Stimulated activated CD8-positive, alpha-beta memory T cell treated with anti-CD3 and anti-CD28 coated beads, Interleukin-7, amount 100 ng/mL, for 4 hours (primary cell): ENCODE data around the gene SARS1.
"Not testable (repeated sequence)": the region's sequence is repeated elsewhere in the genome, so short reads cannot be mapped to it uniquely, and the experiment has no call there.

Experiments used
- DNase-seq, 2 donors: peaks; one replicate each; pipeline ENCODE4 v3.0.0-alpha.2; 2020; ENCODE audit warnings: low read depth in 2 of 2

The SARS1 gene, protein sequence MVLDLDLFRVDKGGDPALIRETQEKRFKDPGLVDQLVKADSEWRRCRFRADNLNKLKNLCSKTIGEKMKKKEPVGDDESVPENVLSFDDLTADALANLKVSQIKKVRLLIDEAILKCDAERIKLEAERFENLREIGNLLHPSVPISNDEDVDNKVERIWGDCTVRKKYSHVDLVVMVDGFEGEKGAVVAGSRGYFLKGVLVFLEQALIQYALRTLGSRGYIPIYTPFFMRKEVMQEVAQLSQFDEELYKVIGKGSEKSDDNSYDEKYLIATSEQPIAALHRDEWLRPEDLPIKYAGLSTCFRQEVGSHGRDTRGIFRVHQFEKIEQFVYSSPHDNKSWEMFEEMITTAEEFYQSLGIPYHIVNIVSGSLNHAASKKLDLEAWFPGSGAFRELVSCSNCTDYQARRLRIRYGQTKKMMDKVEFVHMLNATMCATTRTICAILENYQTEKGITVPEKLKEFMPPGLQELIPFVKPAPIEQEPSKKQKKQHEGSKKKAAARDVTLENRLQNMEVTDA

DNA sequence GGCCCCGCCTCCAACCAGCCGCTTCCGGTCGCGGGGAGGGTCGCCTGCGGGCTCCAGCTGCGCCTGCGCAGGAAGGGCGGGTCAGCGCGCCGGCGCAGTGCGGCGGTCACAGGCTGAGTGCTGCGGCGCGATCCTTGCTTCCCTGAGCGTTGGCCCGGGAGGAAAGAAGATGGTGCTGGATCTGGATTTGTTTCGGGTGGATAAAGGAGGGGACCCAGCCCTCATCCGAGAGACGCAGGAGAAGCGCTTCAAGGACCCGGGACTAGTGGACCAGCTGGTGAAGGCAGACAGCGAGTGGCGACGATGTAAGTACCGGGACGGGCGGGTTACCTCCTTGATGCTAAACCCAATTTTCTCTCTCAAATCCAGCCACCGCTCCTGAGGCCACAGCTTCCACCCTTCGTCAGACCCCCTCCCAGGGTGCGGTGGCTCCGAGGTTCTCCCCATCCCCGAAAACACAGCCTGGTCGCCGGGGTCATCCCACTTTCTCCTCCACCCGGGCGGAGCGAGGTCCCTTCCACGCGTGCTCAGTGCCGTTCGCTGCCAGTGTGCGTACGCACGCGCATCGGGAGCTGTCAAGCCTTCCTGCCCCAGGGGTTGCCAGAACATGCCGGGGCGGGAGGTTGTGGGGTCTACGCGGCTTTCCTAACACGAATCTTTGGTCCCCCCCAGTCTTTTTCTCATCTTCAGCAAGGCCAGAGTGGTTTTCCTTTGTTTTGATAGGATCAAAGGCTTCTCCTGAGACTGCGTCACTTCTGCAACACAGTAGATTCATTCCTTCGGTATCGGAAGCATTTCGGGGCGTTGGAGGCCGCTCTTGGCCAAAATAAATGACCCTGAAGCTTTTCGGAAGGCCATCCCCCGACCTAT is at the start of gene SARS1:
SARS1 (plus strand) TSS at position 95 of the 870 bp plus-strand sequence; CDS start at position 170, 75 bp downstream.
- DNase-seq, result peak; percentile 76 to 85

DNA sequence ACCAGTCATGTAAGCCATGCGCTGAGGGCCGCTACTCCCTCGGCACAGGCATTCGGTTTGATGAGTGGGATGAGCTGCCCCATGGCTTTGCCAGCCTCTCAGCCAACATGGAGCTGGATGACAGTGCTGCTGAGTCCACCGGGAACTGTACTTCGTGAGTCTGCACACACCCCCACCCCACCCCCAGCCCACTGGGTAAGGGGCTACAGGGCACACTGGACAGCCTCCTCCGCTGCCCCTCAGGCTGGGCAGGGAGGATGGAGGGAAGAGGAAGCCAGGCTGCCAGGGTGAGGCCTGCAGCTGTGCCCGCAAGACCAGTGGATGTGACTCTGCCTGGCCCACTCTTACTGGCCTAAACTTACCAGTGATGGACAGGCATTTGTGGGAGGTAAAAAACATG is 49.2 kb upstream of the SARS1 start:
- DNase-seq, result no peak

DNA sequence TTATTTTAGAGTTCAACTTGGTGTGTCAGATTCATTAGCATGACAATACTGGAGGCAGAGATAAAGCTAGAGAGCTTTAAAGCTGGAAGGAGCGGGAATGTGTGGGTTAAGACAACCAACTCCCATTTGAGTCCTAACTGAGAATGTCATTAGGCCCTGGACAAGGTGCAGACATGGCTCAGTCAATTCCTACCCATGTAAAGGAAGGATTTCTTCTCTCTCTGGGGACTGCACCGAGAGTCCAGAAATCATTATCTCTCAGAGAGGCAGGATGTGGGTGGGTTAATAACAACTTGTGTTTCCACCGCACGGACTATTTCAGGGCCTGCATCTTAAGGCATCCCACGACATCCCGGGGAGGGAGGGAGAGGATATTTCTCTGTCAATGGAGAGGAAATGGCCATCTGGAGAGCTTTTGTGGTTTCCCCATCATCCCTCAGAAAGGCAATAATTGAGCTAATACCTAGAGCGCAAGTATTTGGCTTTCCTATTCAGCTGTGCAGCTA is 46.7 kb upstream of the SARS1 start:
- no peak for DNase-seq

DNA sequence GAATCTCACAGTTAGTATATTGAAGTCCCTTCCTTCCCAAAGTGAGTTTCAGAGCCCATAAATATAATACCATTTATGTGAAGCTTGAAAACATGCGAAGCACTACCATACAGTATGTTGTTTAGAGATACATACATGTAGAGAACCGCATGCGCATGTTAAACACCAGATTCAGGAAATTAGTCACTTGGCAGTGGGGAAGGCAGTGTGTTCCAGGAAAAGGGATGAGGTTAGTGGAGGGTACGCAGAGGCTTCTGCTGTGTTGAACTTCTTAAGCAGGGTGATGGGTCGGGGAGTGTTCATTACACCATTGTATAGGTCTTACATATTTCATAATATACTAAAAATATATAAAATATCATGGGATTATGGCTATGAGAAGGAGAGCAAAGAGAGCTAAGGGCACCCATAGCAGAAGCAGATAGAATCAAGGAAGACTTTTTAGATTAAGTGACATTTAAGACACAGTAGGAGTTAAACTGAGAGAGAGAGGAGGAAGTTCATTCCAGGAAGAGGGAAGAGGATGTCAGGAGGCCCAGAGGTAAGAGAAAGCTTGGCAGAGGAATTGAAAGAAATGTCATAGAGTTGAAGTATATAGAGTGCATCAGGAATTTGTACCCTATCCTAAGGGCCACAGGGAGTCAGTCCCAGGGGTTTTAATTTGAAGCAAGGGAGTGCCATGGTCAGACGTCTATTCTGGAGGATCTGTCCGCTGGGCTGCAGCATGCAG is 43.5 kb upstream of the SARS1 start:
- DNase-seq, result no peak

DNA sequence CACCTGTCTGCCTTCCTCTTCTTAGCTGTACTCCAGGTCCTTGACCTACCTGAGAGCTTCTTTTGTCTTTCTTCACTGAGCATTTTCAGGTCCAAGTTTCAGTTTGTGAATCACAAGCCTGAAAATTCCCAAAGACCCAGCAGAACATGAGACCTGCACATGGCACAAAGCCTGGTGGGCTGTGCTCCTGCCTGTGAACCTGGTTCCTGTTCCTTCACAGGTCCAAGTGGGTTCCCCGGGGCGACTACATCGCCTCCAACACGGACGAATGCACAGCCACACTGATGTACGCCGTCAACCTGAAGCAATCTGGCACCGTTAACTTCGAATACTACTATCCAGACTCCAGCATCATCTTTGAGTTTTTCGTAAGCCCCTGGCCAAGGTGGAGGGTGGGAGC is 42.1 kb upstream of the SARS1 start:
- no peak for DNase-seq

DNA sequence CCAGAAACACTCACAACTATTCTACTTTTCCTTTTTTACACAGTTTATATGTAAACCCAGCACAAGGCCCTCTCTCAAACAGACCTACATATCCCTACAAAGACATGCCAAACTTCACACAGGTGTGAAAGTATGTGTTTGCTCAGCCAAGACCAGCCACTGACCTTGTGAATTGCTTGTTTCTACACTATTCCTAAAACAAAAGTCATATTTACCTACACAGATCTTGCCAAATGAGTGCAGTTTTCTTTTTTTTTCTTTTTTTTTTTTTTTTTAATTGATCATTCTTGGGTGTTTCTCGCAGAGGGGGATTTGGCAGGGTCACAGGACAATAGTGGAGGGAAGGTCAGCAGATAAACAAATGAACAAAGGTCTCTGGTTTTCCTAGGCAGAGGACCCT is 37.4 kb upstream of the SARS1 start:
- not testable (repeated sequence) for DNase-seq

DNA sequence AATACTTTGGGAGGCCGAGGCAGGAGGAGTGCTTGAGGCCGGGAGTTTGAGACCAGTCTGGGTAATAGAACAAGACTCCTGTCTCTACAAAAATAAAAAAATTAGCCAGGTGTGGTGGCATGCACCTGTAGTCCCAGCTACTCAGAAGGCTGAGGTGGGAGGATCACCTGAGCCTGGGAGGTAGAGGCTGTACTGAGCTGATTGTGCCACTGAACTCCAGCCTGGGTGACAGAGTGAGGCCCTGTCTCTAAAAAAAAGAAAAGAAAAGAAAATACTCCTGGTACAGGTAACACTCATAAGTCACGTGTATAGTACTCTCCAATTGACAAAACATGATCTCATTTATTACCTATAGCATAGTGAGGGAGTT is 33.0 kb upstream of the SARS1 start:
- DNase-seq, result not testable (repeated sequence)

DNA sequence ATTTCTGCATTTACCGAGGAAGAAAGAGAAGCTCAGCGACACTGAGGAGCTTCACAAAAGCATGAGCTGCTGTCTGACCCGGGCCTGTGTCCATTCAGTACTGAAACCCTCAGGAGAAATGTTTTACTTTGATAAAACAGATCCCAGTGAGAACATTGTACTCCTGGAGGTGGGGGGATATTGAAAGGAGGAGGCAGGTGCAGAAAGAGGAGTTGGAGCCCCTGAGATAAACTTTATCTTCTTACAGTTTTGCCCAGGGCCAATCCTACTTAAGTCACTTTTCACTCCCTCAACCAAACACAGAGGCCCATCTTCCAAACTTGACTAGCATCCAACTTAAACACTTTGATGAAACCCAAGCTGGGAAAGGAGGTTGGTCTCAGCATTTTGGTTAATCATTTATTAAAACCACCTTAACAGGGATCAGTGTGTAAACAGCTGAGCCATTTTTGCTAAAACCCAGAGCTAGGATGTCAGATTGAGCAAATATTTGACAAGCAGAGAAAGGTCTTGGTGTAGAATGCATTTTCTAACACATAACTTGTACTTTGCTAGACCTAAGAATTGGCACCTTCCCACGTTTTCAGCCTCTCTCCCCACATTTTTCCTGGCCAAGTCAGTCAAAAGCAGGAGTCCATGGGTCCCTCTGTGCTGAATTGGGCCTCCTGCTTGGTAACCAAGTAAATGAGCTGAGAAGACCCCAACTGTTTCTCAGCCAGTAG is 32.5 kb upstream of the SARS1 start:
- no peak for DNase-seq

DNA sequence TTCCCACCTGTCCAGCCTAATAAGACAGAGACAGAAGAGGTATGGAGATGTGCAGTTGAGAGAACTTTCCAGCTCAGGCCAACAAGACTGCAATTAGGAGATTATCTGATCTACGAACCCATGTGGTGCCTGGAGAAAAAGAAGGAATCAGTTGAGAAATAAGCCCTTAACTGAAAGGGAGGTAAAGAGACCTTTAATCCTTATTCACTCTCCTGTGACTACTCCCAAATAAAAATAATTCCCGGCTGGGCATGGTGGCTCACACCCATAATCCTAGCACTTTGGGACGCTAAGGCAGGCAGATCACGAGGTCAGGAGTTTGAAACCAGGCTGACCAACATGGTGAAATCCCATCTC is 31.9 kb upstream of the SARS1 start:
- DNase-seq, result no peak

DNA sequence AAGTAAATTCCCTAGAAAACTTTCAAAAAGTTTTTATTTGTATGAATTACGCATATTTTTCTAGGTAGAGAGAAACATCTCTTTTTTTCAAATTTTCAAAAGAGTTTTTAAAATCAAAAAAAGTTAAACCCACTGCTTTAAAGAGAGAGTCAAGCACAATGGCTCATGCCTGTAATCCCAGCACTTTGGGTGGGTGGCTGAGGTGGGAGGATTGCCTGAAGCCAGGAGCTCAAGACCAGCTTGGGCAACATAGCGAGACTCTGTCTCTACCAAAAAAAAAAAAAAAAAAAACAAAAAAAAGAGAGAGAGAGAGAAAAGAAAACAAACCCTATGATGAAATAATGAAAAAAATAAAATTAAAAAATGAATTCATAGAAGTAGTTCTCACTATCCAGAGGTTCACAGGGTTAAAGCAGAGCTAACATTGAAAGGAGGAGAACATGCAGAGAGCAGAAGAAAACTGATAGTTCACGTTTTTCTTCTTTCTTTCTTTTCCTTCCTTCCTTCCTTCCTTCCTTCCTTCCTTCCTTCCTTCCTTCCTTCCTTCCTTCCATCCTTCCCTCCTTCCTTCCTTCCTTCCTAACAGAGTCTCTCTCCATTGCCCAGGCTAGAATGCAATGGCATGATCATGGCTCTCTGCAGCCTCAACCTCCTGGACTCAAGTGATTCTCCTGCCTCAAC is 30.5 kb upstream of the SARS1 start:
- no peak for DNase-seq

DNA sequence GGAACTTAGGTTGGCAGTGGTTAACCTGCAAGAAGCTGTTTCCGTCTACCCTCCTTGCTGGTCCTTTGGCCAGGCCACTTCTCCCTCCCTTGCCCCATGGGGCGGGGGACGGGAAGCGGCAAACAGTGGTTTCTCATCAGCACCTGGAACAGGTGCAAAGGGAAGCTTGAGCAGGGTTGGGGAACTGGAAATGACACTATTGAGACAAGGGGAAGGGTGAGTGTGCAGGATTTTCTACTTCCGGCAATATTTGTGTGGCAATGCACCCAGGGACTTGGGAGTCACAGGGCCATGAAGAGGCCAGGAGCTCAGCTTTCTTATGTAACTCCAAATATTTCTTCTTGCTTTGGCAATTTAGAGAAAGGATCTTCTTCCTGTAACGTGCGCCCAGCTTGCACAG is 29.0 kb upstream of the SARS1 start:
- DNase-seq, result no peak

DNA sequence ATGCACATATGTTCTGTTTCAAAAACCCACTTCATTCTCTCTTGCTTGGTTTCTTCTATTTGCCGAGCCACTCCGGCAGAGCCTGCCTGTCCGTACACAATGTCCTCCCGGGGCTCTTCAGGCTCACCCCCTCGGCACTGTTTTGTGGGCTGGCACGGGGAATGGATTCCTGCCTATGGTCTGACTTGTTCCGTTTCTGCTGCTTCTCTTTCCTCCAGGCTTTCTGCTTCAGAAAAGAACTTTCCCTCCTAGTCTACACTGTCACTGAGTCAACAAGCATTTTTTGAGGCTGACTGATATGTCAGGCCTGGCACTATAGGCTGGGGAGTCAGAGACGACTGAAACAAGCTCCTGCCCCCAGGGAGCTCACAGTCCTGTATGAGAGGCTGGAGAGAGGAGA is 28.4 kb upstream of the SARS1 start:
- DNase-seq, result no peak

DNA sequence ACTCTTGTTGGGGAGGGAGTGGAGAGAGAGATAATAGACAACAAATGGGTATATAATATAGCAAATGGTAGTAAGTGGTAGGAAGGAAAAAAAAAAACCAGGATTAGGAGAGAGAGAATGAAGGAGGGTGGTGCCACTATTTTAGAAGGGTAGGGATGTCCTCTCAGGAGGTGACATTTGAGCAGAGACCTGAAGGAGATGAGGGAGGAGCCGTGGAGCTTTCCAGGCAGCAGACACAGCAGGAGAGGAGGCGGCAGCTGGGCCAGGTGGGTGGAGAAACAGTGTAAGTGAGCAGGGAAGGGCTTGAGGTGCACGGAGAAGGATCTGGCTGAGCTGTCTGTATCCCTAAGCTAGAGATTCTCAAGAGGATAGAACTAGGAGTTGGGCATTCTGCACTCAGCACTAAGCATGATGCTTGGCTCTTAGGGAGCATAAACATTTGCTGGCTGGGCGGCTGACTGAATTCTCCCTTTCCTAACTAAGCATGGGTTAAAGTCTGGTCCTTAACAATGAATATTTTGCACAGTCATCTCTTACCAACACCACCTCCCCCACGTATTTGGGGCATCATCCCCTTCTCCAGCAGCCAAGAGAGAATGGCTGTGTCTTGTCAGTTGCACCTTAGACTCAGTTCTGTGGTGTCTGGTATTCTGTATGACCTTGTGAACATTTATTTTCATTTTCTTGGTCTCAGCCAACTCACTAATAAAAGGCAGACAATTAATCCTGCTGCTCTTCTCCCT is 27.6 kb upstream of the SARS1 start:
- no peak for DNase-seq

DNA sequence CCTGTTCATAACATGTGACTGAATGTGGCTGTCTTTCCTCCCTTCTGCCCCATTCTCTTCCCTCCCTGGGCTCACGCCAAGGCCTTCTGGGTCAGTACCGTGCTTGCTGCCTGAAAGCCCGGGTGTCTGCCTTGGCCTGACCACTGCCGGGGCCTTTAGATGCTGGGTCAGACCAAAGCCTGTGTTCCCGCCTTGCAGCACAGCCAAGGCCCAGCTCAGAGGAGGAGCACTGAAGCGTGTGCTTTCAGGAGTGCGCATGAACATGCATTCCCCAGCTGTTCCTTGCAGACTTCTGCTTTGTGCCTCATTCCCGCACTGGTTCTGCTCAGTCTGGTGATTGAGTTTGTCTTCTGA is 27.0 kb upstream of the SARS1 start:
- no peak for DNase-seq

DNA sequence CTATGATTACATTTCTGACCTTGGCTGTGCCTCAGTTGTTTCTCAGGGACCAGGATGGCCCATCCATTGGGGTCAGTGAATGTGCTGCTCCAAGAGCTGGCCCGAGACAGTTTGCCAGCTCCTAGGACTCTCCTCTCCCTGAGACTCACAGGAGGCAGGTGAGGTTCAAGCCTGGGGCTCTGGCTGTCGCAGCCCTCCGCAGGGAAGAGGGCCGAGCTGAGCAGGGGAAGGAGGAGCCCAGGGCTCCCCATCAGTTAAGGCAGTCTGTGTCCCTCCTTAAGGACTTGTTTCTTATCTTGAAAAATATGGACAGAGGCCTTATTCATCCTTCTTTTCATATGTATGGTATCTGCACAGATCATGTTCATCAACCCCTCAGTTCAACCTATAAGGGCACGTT is 26.6 kb upstream of the SARS1 start:
- DNase-seq, result no peak

DNA sequence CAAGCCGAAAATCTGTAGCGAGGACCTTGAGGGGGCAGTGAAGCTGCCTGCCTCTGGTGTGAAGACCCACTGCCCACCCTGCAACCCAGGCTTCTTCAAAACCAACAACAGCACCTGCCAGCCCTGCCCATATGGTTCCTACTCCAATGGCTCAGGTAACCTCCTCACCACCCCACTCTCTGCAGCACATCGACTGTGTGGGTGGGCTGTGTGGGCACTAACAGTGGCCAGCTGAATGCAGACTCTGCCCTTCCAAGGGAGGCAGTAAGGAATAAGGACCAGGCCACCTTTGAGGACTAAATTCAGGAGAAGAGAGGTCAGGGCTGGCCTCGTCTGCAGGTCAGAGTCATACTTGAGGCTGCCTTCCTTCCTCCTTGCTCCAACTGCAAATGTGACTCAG is 25.5 kb upstream of the SARS1 start:
- no peak for DNase-seq

DNA sequence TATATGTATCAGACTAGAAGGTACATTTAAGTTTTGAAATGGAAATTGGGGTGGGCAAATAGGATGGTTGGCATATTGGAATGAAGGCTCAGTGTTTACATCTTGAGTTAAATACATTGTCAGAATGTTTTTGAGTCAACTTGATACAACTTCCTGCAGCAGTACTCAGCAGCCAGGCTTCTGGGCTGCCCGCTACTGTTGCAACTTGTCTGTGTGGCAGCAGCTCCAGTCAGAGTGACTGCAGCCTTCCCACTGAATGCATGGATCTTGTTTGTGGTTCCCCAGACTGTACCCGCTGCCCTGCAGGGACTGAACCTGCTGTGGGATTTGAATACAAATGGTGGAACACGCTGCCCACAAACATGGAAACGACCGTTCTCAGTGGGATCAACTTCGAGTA is 24.9 kb upstream of the SARS1 start:
- no peak for DNase-seq

DNA sequence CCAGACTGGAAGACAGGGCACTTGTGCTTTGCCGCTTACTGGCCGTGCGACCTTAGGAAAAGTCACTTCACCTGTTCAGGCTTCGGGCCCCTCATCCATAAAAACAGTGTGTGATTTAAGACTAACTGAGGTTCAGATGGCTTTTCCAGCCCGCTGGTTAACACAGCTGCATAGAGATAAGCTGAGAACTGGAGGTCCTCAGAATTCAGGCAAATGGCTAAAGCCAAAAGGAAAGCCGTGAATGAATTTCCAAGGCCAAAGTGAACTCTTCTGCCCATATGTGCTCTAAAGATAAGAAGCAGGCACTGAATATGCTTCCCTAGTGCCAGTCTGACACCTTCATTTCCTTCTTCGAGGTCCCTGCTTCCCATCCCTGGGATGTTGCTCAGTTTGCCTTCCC is 23.5 kb upstream of the SARS1 start:
- DNase-seq, result no peak

DNA sequence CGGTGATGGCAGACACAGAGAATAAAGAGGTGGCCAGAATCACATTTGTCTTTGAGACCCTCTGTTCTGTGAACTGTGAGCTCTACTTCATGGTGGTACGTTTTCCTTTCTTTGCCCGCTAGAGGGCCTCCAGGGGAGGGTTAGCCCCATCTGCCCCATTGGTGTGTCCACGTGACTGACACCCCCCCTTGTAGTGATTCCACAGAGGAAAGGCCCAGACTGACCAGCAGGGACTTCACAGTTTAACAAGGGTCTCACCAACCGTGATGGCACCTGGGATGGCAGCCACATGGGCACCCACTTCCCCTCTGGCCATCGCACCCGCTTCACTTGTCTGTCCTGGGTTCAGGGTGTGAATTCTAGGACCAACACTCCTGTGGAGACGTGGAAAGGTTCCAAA is 22.3 kb upstream of the SARS1 start:
- no peak for DNase-seq

DNA sequence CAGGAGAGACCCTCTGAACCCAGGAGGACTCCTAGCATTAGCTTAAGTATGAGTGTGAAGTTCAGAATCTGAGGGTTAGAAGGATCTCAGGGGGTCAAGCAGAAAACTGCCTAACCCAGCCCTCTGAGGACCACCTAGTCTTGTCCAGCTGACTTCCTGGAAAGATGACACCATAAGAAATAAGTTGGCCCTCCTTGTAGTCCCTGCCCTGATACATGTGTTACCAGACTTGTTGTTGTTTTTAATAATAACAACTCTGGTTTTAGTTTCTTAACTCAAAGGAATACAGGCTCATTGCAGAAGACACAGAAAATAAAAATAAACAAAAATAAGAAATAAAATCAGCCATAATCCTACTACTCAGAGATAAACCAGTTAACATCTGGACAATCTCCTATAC is 21.8 kb upstream of the SARS1 start:
- DNase-seq, result no peak
